Measurements from ENCODE around the gene MEGF11.
A peak's percentile ranks its signal among the peaks of the same experiment; 100 is the strongest.
"Not testable (repeated sequence)": the region's sequence is repeated elsewhere in the genome, so short reads cannot be mapped to it uniquely, and the experiment has no call there.

Gene MEGF11

DNA sequence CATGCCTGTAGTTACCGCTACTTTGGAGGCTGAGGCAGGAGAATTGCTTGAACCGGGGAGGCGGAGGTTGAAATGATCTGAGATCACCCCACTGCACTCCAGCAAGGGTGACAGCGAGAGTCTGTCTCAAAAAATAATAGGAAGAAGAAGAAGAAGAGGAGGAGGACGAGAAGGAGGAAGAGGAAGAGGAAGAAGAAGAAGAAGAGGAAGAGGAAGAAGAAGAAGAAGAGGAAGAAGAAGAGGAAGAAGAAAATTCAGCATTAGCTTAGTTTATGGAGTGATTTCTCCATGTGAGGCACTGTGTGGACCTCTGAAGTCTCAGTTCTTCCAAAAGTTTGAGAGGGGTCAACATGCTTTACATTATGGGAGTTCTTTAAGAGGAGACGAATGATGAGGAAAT, 17.4 kb upstream of the MEGF11 start:
- DNase-seq = no peak

DNA sequence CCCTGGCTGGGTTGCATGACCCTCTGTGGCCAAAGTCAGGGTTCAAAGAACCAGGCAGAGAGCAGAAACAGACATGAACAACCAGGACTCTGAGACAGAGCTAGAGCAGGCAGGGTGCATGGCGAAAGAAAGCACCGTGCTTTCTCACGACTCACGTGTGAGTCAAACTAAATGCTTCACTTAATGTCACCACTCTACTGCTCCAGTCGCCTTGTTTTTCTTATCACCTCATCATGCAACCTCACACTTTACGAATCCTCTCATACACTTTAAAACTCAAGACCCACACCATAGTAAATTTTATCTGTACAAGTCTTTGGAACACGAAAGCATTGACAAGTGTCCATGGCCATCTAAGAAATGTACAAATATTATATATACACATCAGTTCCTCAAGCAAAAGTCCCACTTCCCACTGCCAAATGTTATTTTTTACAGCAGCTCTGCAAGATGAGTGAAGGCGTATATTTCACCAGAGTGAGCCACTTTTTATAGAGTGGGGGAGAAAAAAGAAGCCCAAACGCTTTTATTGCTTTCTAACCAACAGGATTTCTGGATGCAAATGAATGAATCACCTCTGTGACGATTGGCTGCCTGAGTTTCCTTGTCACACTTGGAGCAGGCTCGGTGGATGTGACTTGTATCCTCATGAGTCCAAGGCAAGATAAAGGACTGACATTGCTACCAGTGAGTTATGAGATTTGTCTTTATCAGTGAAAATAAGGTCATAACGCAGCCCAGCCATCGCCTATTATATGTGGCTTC, 16.0 kb upstream of the MEGF11 start:
- DNase-seq = no peak

DNA sequence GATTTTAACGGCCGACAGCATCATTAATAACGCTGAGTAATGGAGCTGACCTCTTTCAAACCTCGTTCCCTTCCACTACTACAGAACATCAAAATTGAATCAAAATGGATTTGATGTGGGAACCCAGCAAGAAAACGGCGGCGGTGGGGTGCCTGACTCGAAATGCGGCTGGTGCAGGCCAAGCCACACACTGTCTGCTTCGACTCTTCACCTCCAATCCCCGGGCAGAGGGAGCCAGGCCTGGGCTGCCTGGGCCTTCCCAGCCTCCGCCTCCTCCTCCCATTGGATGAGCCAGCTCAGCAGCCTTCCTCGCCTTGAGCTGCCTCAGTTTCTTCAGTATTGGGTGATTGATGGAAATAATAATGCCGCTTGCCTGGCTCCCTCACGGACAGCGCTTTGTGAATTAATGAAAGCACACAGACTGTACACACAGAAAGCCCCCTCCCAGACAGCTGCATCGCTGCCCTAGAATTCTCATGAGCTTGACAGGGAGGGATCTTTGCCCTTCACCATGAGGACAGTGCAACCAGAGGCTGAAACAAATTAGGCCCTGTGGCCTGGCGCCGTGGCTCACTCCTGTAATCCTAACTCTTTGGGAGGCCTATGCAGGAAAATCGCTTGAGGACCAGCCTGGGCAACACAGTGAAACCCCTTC, 11.4 kb upstream of the MEGF11 start:
- DNase-seq = no peak

DNA sequence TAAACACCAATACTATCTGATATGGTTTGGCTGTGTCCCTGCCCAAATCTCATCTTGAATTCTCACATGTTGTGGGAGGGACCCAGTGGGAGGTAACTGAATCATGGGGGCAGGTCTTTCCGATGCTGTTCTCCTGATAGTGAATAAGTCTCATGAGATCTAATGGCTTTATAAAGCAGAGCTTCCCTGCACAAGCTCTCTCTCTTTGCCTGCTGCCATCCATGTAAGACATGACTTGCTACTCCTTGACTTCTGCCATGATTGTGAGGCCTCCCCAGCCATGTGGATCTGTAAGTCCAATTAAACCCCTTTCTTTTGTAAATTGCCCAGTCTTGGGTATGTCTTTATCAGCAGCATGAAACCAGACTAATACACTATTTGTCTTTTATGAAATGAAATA, 9.3 kb upstream of the MEGF11 start:
- not testable (repeated sequence) for DNase-seq

DNA sequence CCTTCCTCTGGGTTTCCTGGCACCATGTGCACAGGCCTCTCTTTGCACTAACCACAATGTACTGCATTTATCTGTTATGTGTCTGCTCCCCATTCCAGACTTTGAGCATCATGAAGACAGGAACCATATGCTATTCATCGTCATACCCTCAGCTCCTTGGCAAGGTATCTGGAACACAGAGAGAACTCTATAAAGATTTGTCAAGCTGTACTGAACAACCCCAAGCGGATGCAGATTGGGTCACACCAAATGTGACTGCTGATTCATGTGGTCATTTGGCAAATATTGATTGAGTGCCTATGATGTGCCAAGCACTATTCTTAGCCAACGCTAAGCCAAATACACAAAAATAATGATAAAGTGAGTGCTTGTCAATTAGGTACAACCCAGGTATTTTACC, 7.5 kb upstream of the MEGF11 start:
- no peak for DNase-seq

DNA sequence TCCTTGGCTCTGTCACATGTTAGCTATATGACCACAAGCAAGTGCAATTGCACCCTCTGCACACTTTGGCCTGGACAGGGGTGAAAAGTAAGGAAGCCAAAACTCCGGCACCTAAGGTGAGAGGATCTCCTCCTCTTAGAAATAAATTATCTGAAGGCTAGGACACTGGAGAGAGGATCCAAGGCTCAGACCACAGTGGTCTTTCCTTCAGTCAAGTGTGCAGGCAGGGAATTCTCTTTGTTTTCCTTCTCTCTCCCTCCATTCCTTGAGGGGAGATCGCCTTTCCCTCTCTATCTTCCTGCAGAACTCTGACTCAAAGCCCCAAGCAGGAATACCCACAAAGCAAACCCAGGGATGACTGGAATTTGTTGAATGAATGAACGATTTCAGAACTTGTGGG, 3.1 kb upstream of the MEGF11 start:
- no peak for DNase-seq

DNA sequence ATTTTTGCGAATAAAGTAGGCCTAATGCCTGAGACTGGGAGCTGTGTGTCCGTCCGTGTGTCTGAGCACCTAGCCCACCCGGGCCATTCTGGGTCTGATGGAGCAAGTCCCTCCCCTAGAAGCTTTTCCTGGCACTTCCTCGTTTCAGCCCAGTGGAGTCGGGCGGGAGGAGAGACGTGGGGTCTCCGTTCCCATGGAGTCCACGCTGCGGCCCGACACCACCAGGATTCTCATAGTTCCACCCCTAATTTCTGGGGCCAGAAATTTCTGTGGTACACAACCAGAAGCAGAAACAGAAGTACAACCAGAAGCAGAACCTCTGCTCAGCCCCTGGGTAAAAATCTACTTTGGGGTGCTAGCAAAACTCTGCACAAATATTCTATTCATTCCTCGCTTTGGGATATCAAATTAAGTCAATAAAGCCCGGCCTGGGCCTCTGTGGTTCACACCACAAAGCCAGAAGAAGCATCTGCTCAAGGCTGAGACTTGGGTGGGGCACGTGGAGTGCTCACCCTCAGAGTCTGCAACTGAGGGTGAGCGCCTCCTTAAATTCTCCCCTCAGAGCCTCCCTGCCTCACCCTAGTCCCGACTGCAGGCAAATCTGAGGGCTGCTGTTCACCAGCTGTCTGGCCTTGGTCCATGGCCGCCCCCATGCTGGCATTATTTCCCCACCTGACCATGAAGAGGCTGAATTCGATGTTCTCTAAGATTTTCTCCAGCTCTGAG, 1.6 kb upstream of the MEGF11 start:
- DNase-seq = no peak

DNA sequence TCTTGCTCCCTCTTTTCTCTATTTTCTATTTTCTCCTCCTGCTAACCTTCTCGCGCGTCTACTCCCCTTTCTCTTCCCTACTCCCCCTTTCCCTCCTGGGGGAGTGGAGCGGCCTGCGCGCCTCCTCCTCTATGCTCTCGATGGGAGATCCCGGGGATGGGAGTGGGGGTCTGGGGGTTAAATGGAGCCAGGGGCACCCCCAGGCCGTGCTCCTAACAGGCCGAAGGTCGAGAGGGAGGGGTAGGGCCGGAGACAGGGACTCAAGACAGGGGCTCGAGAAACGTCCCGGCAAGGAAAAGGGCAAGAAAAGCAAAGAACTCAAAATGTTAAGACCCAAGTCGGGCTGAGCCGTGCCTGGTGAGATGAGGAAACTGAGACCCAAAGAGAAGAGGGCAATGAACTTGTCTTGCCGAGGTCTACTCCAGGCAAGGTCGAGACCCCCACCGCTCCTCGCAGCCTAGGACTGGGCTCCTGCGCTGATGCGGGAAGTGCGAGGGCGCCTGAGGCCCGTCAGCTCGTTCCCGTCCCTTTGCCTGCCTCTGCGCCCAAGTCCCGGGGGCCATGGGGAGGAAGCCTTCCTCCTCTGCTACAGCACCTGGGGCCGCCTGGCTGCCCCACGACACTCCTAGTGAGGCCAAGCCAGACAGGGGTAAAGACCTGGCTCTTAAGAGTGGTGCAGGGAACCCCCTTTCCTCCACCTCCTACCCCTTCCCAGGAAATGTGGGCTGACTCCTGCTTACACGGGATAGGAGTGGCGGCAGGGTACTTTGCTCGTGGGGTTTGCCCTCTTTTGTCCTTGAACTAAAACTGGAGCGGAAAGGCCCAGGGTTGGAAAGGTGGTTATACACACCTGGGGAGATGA, 770 bp upstream of the MEGF11 start:
- no peak for DNase-seq

DNA sequence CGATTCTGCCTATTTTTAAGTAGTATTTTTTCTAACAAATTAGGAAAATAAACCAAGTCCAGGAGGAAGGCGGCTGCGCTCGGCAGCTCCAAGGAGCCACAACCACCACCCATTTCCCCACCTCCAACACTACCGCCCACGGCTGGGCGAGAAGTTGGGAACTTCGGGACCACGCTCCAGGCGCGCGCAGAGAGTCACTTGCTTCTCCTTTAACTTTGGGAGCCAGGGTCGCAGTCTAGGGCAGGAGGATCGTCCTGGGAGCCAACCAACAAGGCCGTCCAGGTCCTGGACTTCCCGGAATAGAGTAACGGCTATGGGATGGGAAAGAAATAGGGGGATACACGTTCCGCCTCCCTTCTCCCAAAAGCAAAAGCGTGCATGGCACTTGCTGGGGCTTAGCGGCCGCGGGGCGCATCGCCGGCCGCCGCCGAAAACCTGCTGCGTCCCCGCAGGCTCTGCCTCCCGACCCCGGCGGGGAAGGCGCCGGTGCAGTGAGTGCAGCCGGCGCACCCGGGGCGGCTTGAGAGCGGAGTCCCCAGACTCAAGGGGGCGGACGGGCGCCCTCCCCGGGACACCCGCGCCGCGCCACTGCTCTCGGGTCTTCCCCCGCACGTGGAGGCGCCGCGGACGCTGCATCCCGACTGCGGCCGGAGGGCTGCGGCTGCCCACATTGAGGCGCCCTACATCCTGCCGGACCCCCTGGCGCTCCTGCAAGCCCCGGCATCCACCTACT, 699 bp downstream of the MEGF11 start:
- DNase-seq = peak; percentile 74

DNA sequence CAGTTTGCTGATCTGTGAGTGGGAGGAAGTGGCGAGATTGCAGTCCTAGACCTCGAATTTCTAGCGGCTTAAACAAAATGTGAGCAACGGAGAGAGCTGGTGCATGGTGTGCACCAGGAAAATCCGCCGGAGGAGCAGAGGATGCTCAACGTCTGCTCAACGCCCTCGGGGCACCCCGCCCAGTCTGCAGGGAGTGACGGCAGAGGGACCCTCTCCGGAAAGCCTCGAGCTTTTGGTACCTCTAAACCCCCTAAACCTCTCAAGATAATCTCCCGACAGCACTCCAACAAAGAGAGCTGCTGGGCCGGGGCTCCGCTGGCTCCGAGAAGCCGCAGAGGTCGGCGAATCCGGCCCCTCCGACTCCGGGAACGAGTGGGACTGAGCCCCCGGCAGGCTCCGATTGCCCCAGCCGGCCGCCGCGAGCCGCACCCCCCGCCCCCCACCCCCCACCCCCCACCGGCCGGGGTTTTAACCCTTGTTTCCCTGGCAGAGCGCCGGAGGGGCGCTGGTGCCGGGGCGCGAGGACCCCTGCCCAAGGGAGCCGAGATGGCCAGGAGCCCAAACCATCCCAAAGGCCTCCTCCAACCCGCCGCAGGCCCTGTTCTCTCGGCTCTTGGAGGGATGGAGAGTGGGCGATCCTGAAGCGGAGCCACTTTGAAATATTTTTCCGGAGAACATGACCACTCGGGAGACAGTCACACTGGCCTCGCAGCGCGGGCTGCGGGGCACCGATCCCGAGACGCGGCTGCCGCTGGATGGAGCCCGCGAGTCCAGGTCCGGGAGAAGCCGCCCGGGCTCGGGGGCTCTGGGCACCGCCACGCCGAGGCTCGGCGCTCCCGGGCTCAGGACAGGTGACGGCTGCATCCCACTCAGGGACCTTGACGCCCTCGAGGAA, 1.5 kb downstream of the MEGF11 start:
- DNase-seq = peak; percentile 74

DNA sequence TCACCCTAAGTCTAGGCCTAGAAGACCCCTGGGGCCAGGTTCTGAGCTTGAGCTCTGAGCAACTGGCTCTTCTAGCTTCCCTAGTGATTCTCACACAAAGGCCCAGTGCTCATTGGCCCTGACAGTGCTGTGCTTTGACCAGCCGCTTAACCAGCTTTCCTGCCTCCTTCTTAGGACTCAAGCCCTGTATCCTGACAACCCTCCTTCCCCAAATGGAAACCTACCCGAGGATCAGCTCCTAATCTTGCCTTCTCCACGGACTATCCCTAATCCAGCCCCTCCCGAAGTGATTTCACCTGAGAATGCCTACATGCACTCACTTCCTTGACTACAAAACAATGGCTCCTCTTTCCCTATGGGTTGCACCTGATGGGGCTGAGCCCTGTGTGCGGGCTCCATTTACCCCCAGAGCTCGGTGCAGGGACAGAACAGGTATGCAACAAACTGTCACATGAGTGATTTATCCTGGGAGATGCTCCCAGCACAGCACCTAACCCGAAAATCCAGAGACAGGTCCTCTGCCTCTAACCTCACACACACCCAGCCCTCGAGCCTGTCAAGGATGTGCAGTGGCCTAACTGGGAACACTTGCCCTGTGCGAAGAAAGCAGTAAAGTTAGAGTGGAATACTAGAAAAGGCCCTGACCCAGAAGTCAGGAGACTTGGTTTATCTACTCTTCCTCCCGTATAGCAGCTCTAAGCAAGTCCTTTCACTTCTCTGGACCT, 2.3 kb downstream of the MEGF11 start:
- DNase-seq = peak; percentile 22

DNA sequence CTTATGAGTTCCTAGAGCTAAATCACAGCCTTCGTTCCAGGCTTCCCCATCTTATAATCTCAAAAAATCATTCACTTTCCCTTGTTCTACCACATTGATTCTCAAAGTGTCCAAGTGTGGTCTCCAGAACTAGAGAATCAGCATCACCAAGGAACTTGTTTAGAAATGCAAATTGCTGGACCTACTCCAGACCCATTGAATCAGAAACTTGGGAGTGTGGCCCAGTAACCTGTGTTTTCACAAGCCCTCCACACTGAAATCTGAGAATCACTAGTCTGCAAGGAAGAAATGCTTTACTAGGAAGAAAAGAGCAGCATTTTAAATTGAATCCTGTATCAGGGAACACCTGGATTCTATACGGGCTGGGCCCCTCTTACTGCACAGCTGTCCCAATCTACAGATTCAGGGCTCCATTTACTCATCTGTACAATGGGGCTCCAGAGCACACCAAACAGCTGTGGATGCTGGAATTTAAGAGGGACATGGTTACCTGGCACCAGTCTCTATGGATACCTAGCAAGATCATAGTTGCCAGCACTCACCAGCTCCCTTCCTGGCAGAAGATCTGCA, 3.9 kb downstream of the MEGF11 start:
- DNase-seq = peak; percentile 7

DNA sequence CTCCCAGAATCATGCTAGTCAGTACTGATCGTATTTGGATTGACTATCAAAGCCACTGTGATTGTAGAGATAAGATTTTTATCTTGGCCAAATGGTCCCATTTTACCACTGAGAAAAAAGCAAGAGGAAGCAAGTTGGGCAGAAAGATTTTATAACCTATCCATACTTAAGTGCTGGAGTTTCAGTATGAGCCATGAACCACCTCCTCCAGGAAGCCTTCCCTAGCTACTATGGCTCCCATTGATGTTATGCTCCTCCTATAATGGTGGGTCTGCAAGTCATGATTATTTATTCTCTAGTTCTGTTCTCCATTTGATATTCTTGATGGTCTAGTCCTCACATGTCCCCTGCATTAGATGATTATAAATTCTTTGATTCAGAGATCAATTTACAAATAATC, 6.6 kb downstream of the MEGF11 start:
- DNase-seq = no peak

DNA sequence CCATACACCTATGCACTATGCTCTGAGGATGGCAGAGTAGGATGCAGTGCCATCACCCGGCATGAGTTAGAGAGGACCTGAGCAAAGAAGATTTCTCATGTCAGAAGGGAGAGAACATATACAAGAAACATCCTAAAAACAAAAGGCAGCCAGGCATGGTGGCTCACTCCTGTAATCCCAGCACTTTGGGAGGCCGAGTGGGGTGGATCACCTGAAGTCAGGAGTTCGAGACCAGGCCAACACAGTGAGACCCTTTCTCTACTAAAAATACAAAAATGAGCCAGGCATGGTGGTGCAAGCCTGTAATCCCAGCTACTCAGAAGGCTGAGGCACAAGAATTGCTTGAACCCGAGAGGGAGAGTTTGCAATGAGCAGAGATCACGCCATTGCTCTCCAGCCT, 7.7 kb downstream of the MEGF11 start:
- not testable (repeated sequence) for DNase-seq

DNA sequence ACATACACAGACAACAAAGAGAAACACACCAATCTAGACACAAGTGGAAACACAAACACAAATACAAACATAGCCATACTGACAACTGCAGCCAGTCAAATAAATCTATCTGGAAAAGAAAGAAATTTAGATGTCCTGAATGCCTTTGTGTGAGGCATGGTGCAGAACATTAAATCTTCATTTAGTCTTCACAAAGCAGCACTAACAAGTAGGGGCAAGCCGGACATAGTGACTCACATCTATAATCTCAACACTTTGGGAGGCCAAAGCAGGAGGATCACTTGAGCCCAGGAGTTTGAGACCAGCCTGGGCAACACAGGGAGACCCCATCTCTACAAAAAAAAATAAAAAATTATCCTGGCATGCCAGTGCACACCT, 11.7 kb downstream of the MEGF11 start:
- DNase-seq = no peak

DNA sequence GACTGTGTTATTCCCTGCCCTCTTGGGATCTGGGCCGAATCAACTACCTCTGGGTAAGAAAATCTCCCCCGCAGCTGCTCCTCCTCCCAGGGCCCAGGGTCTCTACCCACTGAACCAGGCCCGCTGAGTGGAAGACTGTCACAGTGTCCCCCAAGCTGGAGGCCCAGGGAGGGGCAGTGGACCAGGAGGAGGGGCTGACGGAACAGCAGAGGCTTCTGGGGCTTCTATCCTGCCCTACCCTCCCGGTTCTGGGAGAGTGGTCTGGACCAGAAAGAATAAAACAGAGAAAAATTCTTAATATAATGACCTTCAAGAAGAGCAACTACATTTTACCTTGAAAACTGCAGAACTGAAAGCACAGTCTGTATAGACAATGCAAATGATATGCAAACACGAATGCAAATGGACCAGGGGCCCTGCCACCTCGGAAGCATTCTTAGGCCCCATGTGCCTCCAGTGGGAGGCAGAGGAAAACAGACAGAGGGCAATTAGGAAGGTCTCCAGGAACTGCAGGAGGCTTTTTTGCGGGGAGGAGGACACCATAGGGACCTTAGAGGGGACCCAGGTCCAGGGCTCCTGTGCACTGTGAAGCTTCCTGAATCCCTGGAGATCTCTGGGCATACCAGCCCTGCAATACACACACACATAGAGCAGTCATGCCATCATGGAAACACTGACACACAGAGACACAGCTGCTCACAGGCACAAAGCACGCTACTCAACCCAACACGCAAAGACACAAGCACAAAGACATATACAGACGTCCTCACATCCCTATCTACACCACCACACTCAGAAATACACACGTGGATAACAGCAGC, 12.3 kb downstream of the MEGF11 start:
- peak; percentile 97 for DNase-seq

DNA sequence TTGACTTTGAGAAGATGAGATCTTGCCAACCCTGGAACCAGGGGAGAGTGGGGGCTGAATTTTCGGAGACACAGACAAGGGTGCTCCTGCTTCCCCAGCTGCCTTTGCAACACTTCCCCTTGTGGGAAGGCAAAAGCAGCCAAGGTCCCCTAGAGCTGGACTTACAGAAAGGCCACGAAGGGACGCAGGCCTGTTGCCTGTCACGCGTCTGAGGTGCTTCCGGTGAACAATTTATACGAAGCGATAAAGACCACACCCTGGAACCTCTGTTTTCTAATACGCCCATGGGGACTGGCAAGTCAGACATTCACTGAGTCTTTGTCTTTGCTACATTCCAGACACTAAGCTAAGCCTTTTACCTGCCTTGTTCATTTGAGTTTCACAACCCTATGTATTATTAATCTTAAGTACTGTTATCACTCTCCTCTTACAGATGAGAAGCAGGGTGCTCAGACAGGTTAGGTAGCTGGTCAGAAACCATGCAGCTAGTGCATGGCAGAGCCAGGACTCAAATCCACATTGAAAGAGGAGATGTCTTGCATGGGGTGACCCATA, 13.2 kb downstream of the MEGF11 start:
- DNase-seq = peak; percentile 64

DNA sequence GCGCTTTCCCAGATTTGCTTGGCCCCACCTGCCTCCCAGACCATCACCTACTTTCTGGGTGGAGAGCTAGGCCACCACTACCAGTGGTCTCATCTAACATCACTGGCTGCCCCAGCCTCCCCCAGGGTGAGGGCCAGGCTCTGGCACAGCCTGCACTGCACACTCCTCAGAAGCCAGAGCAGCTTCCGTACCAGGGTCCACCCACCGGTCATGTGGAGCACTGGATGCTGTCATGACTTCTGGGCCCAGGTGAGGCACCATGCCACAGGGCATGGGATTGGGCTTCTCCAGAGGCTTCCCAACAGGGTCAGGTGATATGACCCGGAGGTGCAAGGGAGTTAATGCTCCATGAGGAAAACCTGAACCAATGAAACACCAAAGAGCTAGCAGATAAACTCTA, 14.0 kb downstream of the MEGF11 start:
- DNase-seq = no peak

DNA sequence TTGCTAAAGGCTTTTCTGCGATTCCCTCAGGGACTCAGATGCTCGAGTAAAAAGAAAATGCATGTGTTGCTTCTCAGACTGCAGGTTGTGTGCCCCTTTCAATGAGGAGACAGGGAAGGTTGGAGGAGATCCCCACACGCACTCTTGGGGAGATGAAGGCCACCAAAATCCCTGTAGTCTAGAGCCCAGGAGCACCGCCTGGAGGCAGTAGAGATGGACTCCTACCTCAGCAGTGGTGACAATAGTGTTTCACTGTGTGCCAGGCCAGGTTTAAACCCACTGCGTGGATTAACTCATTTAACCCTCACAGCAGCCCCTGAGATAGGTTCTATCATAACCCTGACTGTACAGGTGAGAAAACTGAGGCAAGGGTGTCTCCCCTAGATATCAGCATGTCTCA, 15.2 kb downstream of the MEGF11 start:
- DNase-seq = no peak
